Astrocyte (in vitro differentiated cells and primary cell): Measurements from ENCODE around the gene CD9. TPM values are rescaled to one million over a fixed set of nuclear protein-coding genes. Genes with fewer than 3 reads are reported as not detected.

Experiments used
- DNase-seq: peaks from one replicate; pipeline ENCODE4 v3.0.0-alpha.2; 2010; ENCODE audit warnings: low read depth
- FAIRE-seq: peaks from 2 replicates; lab custom pipeline; 2011; peaks lifted over from hg19 to GRCh38; lab: Jason Lieb, UNC
- H2AFZ ChIP-seq: 2 replicates; pipeline ENCODE4 v1.6.0; 2012; ENCODE audit warnings: low read depth, low read length, inconsistent platforms
- H3K27ac ChIP-seq: 2 replicates; pipeline ENCODE4 v1.5.1; 2011; ENCODE audit warnings: low read depth, low read length, inconsistent platforms
- H3K27me3 ChIP-seq: 2 replicates; pipeline ENCODE4 v1.6.0; 2011; ENCODE audit warnings: low read length, inconsistent platforms; ENCODE audit not compliant: insufficient read depth
- H3K36me3 ChIP-seq: 2 replicates; pipeline ENCODE4 v1.5.1; 2011; ENCODE audit warnings: low read length, inconsistent platforms; ENCODE audit not compliant: insufficient read depth
- H3K4me1 ChIP-seq: 2 replicates; pipeline ENCODE4 v1.5.1; 2011; ENCODE audit warnings: low read length, inconsistent platforms; ENCODE audit not compliant: insufficient read depth
- H3K4me2 ChIP-seq: 2 replicates; pipeline ENCODE4 v1.6.0; 2012; ENCODE audit warnings: low read length, inconsistent platforms
- H3K4me3 ChIP-seq: 2 replicates; pipeline ENCODE4 v1.5.1; 2011; ENCODE audit warnings: low read depth, mild to moderate bottlenecking, low read length, inconsistent platforms; ENCODE audit not compliant: insufficient read depth
- H3K79me2 ChIP-seq: 2 replicates; pipeline ENCODE4 v1.6.0; 2012; ENCODE audit warnings: mild to moderate bottlenecking, low read length, inconsistent platforms; ENCODE audit not compliant: insufficient read depth
- H3K9ac ChIP-seq: 2 replicates; pipeline ENCODE4 v1.6.0; 2012; ENCODE audit warnings: mild to moderate bottlenecking, low read length, inconsistent platforms
- H3K9me3 ChIP-seq: 2 replicates; pipeline ENCODE4 v1.5.1; 2012; ENCODE audit warnings: low read depth, mild to moderate bottlenecking, low read length, inconsistent platforms; ENCODE audit not compliant: insufficient read depth
- H4K20me1 ChIP-seq: 2 replicates; pipeline ENCODE4 v1.6.0; 2012; ENCODE audit warnings: low read length, inconsistent platforms; ENCODE audit not compliant: insufficient read depth
- H3K27ac Mint-ChIP-seq: one replicate; pipeline ENCODE4 v1.8.0; 2021; ENCODE audit warnings: mild to moderate bottlenecking, mixed read lengths; ENCODE audit not compliant: unreplicated experiment
- H3K27me3 Mint-ChIP-seq: one replicate; pipeline ENCODE4 v1.8.0; 2021; ENCODE audit warnings: low read depth, mixed read lengths; ENCODE audit not compliant: unreplicated experiment
- H3K36me3 Mint-ChIP-seq: one replicate; pipeline ENCODE4 v1.8.0; 2021; ENCODE audit warnings: low read depth, mixed read lengths; ENCODE audit not compliant: unreplicated experiment
- H3K4me1 Mint-ChIP-seq: one replicate; pipeline ENCODE4 v1.8.0; 2021; ENCODE audit warnings: low read depth, mixed read lengths; ENCODE audit not compliant: unreplicated experiment
- H3K4me3 Mint-ChIP-seq: one replicate; pipeline ENCODE4 v1.8.0; 2021; ENCODE audit warnings: mild to moderate bottlenecking, moderate library complexity, mixed read lengths; ENCODE audit not compliant: unreplicated experiment
- H3K9me3 Mint-ChIP-seq: one replicate; pipeline ENCODE4 v1.8.0; 2021; ENCODE audit warnings: mild to moderate bottlenecking, mixed read lengths; ENCODE audit not compliant: unreplicated experiment
- EZH2 ChIP-seq: IDR thresholded peaks from 2 replicates; pipeline ENCODE4 v1.6.1; 2012; ENCODE audit warnings: mild to moderate bottlenecking, low read length, inconsistent platforms; ENCODE audit not compliant: insufficient read depth
- total RNA-seq: library from RNA; stranded (reverse); gene quantifications from 2 replicates; pipeline ENCODE4 v1.2.1, GENCODE V29; 2021
- TF ChIP-seq, protein P1 (sequence below): IDR thresholded peaks from 2 replicates; pipeline ENCODE4 v1.5.1; 2011; ENCODE audit warnings: low read depth, mild to moderate bottlenecking, inconsistent platforms, low read length, moderate library complexity; ENCODE audit not compliant: insufficient read depth

Gene CD9
- total RNA-seq, 1 donor from 2014 or later = 52.2 TPM

DNA sequence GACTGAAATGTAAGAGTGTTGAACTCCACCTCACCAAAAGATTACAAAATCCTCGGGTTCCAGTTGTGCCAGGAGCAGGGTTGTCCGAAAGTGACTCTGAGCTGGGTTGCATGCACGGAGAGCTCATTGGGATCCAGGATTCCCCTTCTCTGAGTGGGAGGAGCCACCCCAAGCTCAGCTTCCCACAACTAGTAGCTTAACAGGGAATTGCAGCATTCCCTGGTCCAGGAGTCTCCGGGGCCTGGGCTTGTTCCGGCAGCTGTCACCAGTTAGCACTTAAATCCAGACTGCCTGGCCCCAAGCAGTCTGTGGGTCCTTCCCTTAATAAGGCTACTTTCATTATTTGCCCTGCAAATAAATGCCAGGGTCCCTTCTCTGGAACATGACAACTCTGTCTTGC lies 50.1 kb downstream of the CD9 start:
- no peak overlapping the region for H2AFZ ChIP-seq
- no peaks in the 10 kb centered on the region for H3K36me3 Mint-ChIP-seq
- peaks cover 34% of the 10 kb centered on the region for H3K27me3 Mint-ChIP-seq
- DNase-seq (no peak), FAIRE-seq (no peak)
- H3K4me2 ChIP-seq = no peak overlapping the region
- H3K79me2 ChIP-seq = no peaks in the 10 kb centered on the region
- no peaks in the 10 kb centered on the region for H4K20me1 ChIP-seq
- no peaks in the 10 kb centered on the region for H3K36me3 ChIP-seq
- H3K4me3 Mint-ChIP-seq = no peak overlapping the region
- H3K9me3 Mint-ChIP-seq = peaks cover 3% of the 10 kb centered on the region
- no peak overlapping the region for H3K9ac ChIP-seq
- H3K4me1 ChIP-seq = no peaks in the 10 kb centered on the region
- H3K4me3 ChIP-seq = no peak overlapping the region
- no peak overlapping the region for H3K27ac Mint-ChIP-seq
- H3K27ac ChIP-seq = no peak overlapping the region
- no peaks in the 10 kb centered on the region for H3K4me1 Mint-ChIP-seq
- no peaks in the 10 kb centered on the region for H3K9me3 ChIP-seq
- TF ChIP-seq, protein P1, sequence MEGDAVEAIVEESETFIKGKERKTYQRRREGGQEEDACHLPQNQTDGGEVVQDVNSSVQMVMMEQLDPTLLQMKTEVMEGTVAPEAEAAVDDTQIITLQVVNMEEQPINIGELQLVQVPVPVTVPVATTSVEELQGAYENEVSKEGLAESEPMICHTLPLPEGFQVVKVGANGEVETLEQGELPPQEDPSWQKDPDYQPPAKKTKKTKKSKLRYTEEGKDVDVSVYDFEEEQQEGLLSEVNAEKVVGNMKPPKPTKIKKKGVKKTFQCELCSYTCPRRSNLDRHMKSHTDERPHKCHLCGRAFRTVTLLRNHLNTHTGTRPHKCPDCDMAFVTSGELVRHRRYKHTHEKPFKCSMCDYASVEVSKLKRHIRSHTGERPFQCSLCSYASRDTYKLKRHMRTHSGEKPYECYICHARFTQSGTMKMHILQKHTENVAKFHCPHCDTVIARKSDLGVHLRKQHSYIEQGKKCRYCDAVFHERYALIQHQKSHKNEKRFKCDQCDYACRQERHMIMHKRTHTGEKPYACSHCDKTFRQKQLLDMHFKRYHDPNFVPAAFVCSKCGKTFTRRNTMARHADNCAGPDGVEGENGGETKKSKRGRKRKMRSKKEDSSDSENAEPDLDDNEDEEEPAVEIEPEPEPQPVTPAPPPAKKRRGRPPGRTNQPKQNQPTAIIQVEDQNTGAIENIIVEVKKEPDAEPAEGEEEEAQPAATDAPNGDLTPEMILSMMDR = no peak
- no peak for TF ChIP-seq EZH2
- peaks cover 5% of the 10 kb centered on the region for H3K27me3 ChIP-seq

DNA sequence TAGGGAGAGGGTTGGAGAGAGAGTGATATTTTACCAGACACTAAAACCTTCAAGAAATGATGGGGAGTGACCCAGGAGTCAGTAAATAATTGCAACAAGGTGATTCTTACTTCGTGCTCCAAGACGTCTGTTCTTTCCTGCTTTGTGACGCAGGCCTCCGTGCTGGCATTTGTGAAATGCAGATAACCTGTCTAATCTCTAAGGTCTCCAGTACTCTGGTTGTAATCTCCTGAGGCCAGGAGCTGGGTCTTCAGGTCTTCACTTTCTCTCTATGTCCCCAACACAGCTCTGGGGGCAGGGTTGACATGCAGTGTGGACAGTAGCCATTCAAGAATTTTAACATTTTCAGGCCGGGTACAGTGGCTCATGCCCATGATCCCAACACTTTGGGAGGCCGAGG lies 53.1 kb downstream of the CD9 start:
- Mint-ChIP-seq H3K9me3 (peaks cover 2% of the 10 kb centered on the region), H3K36me3 (no peaks in the 10 kb centered on the region), H3K27me3 (peaks cover 34% of the 10 kb centered on the region), H3K4me3 (no peak overlapping the region), H3K4me1 (no peaks in the 10 kb centered on the region), H3K27ac (no peak overlapping the region)
- H3K4me3 ChIP-seq = no peak overlapping the region
- no peak for DNase-seq
- no peak overlapping the region for H2AFZ ChIP-seq
- H3K4me2 ChIP-seq = no peak overlapping the region
- H3K4me1 ChIP-seq = no peaks in the 10 kb centered on the region
- no peak for TF ChIP-seq EZH2
- TF ChIP-seq, protein P1 = no peak
- H3K9me3 ChIP-seq = peaks cover 2% of the 10 kb centered on the region
- H3K36me3 ChIP-seq = no peaks in the 10 kb centered on the region
- H3K27me3 ChIP-seq = peaks cover 3% of the 10 kb centered on the region
- no peaks in the 10 kb centered on the region for H4K20me1 ChIP-seq
- FAIRE-seq = no peak
- H3K9ac ChIP-seq = no peak overlapping the region
- no peaks in the 10 kb centered on the region for H3K79me2 ChIP-seq
- H3K27ac ChIP-seq = no peak overlapping the region

DNA sequence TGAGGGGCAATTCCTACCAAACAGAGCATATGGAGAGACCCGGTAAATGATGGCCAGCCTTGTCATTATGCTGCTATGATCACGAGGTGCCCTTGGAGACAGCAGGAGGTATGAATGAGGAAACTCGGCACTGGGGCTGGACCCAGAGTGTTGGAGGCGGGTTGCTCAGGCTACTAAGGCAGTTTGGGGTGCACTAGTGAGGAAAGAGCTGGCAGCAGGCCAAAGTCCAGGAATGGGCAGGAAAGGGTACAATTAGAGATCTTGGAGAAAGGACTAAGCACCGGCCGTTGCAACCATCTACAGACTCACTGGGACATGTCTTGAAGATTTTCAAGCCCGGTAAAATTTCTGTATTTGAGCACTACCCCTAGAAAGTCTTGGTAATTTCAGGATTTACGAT lies 54.3 kb downstream of the CD9 start:
- H4K20me1 ChIP-seq = no peaks in the 10 kb centered on the region
- H3K36me3 ChIP-seq = no peaks in the 10 kb centered on the region
- H3K9ac ChIP-seq = no peak overlapping the region
- no peaks in the 10 kb centered on the region for H3K79me2 ChIP-seq
- DNase-seq (no peak), FAIRE-seq (no peak)
- H3K9me3 ChIP-seq = peaks cover 4% of the 10 kb centered on the region
- no peaks in the 10 kb centered on the region for H3K4me1 Mint-ChIP-seq
- H3K27me3 ChIP-seq = no peaks in the 10 kb centered on the region
- no peak overlapping the region for H3K4me3 Mint-ChIP-seq
- H3K9me3 Mint-ChIP-seq = peaks cover 5% of the 10 kb centered on the region
- H3K36me3 Mint-ChIP-seq = no peaks in the 10 kb centered on the region
- H3K27ac Mint-ChIP-seq = no peak overlapping the region
- H3K27me3 Mint-ChIP-seq = peaks cover 26% of the 10 kb centered on the region
- H3K4me3 ChIP-seq = no peak overlapping the region
- no peak overlapping the region for H3K27ac ChIP-seq
- no peak overlapping the region for H2AFZ ChIP-seq
- no peaks in the 10 kb centered on the region for H3K4me1 ChIP-seq
- H3K4me2 ChIP-seq = no peak overlapping the region
- TF ChIP-seq, protein P1 = no peak
- no peak for TF ChIP-seq EZH2
